ENCODE measurements around the gene JAG1.

- TF ChIP-seq EZH2 (IDR thresholded peaks at IDR 0.05; ENCODE audit: low read length, unreplicated experiment) (no peak), EZH2phosphoT487 (IDR thresholded peaks at IDR 0.05; ENCODE audit: borderline replicate concordance, low read length) (no peak)
These were observed 48.2 kb upstream of the JAG1 start for GRCh38 chr20:10721976-10722375.

Measured in PC-3 (cell line).